Thyroid gland (tissue), 4 donors: ENCODE data around the gene MDM2. TPM values are rescaled to one million over a fixed set of nuclear protein-coding genes. Genes with fewer than 3 reads are reported as not detected.
"Not testable (repeated sequence)": the region's sequence is repeated elsewhere in the genome, so short reads cannot be mapped to it uniquely, and the experiment has no call there.

Source experiments
- DNase-seq, 2 donors: peaks; one replicate each; pipeline ENCODE4 v3.0.0-alpha.2; 2019
- H3K27ac ChIP-seq, 3 donors: fragments of 200-600 bp; sonication (generic); 1 replicate in 2 of 3; 2 replicates in 1 of 3; pipeline ENCODE4 v1.5.1; 2016 to 2019; ENCODE audit warnings: mild to moderate bottlenecking in 1 of 3, moderate library complexity in 1 of 3
- H3K27me3 ChIP-seq: fragments of 200-600 bp; sonication (generic); one replicate; pipeline ENCODE4 v1.5.1; 2019
- H3K36me3 ChIP-seq, 2 donors: fragments of 200-600 bp; sonication (generic); one replicate each; pipeline ENCODE4 v1.5.1; 2016 to 2019
- H3K4me1 ChIP-seq, 2 donors: fragments of 200-600 bp; sonication (generic); one replicate each; pipeline ENCODE4 v1.5.1; 2017 to 2019
- H3K4me3 ChIP-seq, 3 donors: fragments of 200-600 bp; sonication (generic); replicated peaks in 1 of 3; 1 replicate in 2 of 3; 2 replicates in 1 of 3; pipeline ENCODE4 v1.5.1; 2016; ENCODE audit warnings: mild to moderate bottlenecking in 1 of 3
- H3K9me3 ChIP-seq: fragments of 200-600 bp; sonication (generic); one replicate; pipeline ENCODE4 v1.5.1; 2017
- CTCF ChIP-seq, 6 experiments: fragments of 200-600 bp in 3 of 6; fragments of 450-650 bp in 3 of 6; sonication (generic) in 3 of 6; IDR thresholded peaks; one replicate each; pipeline ENCODE4 v1.5.1; 2016 to 2019; ENCODE audit warnings: antibody characterized with exemption in 6 of 6, mild to moderate bottlenecking in 2 of 6, inconsistent platforms in 1 of 6, moderate library complexity in 1 of 6
- POLR2A ChIP-seq, 2 donors: fragments of 450-650 bp; IDR thresholded peaks; one replicate each; pipeline ENCODE4 v1.6.1; 2017; ENCODE audit warnings: antibody characterized with exemption in 2 of 2, mild to moderate bottlenecking in 2 of 2, moderate library complexity in 1 of 2
- WGBS, 2 donors: methylation state at CpG; one replicate each; pipeline ENCODE4 v1.1.5; 2017; 5-methylcytosine and 5-hydroxymethylcytosine counted together
- intact Hi-C: fragments of 100-400 bp; cut with DNase I; formaldehyde crosslinking; loops from one replicate; pipeline ENCODE4 v1.15.1; 2023
- total RNA-seq, 4 donors: library from RNA; depleted of rRNA; stranded (reverse); fragments of >200 nt; gene quantifications; one replicate each; pipeline ENCODE4 v1.2.3, GENCODE V29; 2016

MDM2 gene
- total RNA-seq, 4 donors from 2014 or later, result 56.7 to 124 (median 91.6) TPM

DNA sequence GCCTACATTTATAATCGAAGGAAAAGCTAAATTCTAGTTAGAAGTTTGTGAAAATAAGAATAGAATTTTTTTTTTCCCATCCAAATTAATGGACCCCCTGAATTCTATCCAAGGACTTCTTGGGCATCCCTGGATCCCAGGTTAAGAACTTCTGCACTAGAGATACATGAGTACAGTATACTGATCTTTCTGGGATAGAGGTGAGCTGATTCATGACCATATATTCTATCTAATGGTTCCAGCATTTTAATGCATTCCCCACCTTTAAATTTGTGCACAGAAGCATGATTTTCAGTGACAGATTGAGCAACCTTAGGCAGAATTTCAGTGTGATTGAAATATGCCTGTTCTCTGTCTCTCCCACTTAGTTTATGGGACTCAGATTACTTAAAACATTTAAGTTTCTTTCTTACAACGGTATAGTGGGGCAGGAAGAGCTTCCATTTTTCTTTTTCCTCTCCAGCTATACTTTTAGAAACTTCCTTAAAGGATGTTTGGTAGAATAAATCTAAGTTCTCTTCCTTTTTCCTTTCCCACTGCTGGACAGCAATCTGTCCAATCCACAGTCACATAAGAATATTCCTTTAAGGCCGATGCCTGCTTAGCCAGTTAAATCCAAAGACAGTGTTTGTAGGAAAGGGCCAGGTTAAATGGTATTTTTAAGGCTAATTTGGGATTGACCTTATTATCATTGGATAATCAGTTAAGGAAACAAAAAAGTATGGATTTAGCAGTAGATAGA, 6.7 kb downstream of the MDM2 start:
- H3K27me3 ChIP-seq, result no peaks in the 10 kb centered on the region
- no peak overlapping the region for H3K27ac ChIP-seq
- H3K36me3 ChIP-seq, result peaks cover 4 to 42% of the 10 kb centered on the region in 2 donors
- intact Hi-C loops, result no loop called here
- 82 to 90% methylated on average over 3 of the region's 3 CpGs for WGBS, 2 donors
- no peak for DNase-seq
- no peak for TF ChIP-seq POLR2A (IDR thresholded peaks at IDR 0.05)
- no peak for TF ChIP-seq CTCF (IDR thresholded peaks at IDR 0.05)
- H3K4me1 ChIP-seq, result peaks cover 0 to 6% of the 10 kb centered on the region in 2 donors
- no peak overlapping the region for H3K4me3 ChIP-seq
- no peaks in the 10 kb centered on the region for H3K9me3 ChIP-seq

- Histone ChIP-seq H3K4me3 (no peak overlapping the region), H3K9me3 (no peaks in the 10 kb centered on the region), H3K27ac (no peak overlapping the region), H3K36me3 (peaks cover 7 to 46% of the 10 kb centered on the region in 2 donors), H3K4me1 (peaks cover 0 to 6% of the 10 kb centered on the region in 2 donors), H3K27me3 (no peaks in the 10 kb centered on the region)
- DNase-seq, result no peak
- intact Hi-C loops, result no loop called here
- TF ChIP-seq CTCF (IDR thresholded peaks at IDR 0.05) (no peak), POLR2A (IDR thresholded peaks at IDR 0.05) (no peak)
- WGBS, 2 donors, result 88 to 92% methylated on average over 5 of the region's 5 CpGs
These were observed 7.4 kb downstream of the MDM2 start for GRCh38 chr12:68815232-68815927.

- no peaks in the 10 kb centered on the region for H3K4me1 ChIP-seq
- no peak for DNase-seq
- H3K27ac ChIP-seq, result no peak overlapping the region
- no peak for TF ChIP-seq POLR2A (IDR thresholded peaks at IDR 0.05)
- TF ChIP-seq CTCF (IDR thresholded peaks at IDR 0.05), result no peak
- no peaks in the 10 kb centered on the region for H3K27me3 ChIP-seq
- H3K9me3 ChIP-seq, result no peaks in the 10 kb centered on the region
- WGBS, 2 donors, result 98% methylated on average over 8 of the region's 8 CpGs
- intact Hi-C loops, result no loop called here
- H3K4me3 ChIP-seq, result no peak overlapping the region
- peaks cover 13 to 49% of the 10 kb centered on the region in 2 donors for H3K36me3 ChIP-seq
These were observed 8.2 kb downstream of the MDM2 start for GRCh38 chr12:68815928-68816800.

DNA sequence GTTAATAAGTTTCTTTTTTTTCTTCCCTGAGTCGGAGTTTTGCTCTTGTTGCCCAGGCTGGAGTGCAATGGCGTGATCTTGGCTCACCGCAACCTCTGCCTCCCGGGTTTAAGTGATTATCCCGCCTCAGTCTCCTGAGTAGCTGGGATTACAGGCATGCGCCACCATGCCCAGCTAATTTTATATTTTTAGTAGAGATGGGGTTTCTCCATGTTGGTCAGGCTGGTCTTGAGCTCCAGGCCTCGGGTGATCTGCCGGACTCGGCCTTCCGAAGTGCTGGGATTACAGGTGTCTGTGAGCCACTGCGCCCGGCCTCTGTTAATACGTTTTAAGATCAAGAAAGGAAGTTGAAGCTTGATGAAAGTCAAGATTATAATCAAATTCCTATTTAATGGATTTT, 11.5 kb downstream of the MDM2 start:
- H3K4me3 ChIP-seq, H3K27me3 ChIP-seq, H3K4me1 ChIP-seq, intact Hi-C loops, DNase-seq, H3K9me3 ChIP-seq, H3K27ac ChIP-seq: not testable (repeated sequence)
- peaks cover 27 to 49% of the 10 kb centered on the region in 2 donors for H3K36me3 ChIP-seq
- 93 to 96% methylated on average over 13 of the region's 13 CpGs for WGBS, 2 donors

DNA sequence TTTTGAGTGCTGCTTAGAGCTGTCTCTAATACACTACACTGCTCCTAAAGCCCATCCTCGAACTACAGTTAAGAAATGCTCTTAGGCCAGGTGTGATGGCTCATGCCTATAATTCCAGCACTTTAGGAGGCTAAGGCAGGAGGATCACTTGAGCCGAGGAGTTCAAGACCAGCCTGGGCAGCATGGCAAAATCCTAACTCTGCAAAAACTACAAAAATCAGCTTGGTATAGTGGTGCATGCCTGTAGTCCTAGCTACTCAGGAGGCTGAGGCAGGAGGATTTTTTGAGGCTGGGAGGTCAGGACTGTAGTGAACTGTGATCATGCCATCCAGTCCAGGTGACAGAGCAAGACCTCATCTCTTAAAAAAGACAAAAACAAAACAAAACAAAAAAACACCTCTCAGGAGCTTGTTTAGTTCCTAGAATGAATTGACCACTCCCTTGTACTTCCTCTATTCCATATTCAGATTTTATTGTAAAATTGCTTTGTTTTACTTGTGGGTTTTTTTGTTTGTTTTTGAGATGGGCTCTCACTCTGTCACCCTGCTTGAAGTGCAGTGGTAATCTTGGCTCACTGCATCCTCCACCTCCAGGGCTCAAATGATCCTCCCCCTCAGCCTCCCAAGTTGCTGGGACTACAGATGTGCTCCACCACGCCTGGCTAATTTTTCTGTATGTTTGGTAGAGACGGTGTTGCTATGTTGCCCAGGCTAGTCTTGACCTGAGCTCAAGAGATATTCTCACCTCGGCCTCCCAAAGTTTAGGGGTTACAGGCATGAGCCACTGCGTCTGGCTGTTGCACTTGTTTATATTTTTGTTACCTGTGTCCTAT, 13.6 kb downstream of the MDM2 start:
- Histone ChIP-seq H3K9me3 (no peaks in the 10 kb centered on the region), H3K27ac (no peak overlapping the region), H3K36me3 (peaks cover 36 to 52% of the 10 kb centered on the region in 2 donors), H3K27me3 (no peaks in the 10 kb centered on the region), H3K4me3 (no peak overlapping the region), H3K4me1 (peaks cover 0 to 4% of the 10 kb centered on the region in 2 donors)
- 88 to 89% methylated on average over 6 of the region's 6 CpGs for WGBS, 2 donors
- peak in 1 of 2 donors; percentile 10 for DNase-seq
- intact Hi-C loops, result no loop called here
- TF ChIP-seq POLR2A (IDR thresholded peaks at IDR 0.05) (no peak), CTCF (IDR thresholded peaks at IDR 0.05) (no peak)
